Limb (tissue), 2 donors: ENCODE data around the gene RAPGEF5.

ENCODE experiments used
- DNase-seq, 2 donors: peaks; one replicate each; pipeline ENCODE4 v3.0.0-alpha.2; 2016; ENCODE audit errors: extremely low spot score in 2 of 2

RAPGEF5 gene

DNA sequence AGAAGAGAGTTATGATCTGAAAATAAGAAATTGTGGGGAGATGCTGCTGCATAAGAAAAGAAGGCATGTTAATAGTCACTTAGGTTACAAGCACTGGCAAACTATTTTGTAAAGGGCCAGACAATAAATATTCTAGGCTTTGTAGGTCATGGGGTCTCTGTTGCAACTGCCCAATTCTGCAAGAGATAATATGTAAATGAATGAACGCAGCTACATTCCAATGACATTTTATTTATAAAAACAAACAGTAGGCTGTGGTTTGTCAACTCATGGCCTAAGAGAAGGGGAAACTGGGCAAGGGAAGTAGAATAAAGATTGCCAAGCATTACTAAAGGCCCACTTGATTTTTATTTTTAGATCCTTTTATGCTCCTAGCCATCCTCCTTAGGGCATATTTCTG, 133.1 kb downstream of the RAPGEF5 start:
- DNase-seq: no peak

DNA sequence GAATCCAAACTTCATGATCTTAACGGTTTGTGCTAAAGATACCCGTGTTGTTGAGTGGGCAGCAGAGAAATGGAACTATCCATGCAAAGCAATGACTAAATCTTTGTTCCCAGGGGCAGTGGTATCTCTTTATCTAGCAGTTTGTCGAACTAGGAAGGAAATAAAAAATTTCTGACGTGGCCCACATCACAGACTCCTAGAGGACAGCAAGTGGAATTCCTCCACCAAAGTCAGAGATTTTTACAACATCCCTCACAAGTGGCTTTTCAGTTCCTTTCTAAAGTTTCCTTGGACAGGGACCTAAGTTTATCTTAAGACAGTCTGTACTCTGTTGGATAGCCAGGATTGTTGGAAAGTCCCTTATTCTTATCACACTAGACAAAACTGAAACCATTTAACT, 136.0 kb downstream of the RAPGEF5 start:
- DNase-seq: no peak

DNA sequence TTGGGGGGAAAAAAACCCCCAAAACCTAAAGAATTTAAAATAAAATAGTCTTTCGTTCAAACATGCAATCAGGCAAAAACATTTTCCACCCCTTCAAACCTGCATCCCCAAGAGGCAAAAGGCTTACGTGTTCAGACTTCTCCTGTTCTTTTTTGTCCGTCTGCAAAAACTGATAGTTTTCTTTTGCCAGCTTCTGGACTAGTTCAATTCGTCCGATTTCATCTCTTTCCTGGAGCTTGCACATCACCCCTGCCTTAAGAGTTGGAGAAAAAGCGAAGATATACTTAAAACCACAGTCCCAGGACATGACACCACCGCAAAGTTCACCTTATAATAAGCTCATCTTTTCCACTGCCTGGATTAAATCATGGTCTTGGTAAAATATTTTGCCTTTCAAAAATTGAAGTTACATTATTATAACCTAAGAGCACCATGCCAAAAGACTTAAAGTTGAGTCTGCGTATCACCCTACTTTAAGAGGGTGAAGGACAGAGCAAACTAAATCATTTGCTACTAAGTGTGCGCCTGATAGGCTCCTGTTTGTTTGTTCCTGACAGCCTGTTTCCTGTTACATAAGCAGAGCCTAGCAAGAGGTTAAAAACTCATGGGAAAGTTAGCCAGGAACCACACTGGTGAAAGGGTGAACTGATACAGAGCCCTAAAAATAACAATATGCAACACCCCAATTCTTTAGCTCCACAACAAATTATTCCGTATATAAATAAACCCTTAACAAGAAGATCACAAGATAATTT, 137.0 kb downstream of the RAPGEF5 start:
- DNase-seq: no peak

DNA sequence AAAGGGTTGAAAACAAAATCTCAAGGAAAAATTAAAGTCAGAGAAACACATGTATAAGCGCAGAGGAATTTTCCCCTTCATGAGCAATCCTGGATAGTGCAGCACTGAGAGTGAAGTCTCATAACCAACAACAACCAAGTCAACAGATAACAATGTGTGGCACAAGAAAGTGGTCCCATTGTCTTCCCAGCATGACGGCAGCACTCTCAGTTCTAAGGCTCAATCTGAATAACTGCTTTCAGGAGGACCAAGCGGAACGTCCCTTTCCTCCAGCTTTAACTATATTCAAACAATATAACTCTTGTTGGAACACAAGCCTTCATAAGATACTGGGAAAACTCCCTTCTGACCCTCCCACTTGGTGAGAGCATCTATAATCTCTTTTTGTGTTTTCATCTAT, 137.9 kb downstream of the RAPGEF5 start:
- no peak for DNase-seq

DNA sequence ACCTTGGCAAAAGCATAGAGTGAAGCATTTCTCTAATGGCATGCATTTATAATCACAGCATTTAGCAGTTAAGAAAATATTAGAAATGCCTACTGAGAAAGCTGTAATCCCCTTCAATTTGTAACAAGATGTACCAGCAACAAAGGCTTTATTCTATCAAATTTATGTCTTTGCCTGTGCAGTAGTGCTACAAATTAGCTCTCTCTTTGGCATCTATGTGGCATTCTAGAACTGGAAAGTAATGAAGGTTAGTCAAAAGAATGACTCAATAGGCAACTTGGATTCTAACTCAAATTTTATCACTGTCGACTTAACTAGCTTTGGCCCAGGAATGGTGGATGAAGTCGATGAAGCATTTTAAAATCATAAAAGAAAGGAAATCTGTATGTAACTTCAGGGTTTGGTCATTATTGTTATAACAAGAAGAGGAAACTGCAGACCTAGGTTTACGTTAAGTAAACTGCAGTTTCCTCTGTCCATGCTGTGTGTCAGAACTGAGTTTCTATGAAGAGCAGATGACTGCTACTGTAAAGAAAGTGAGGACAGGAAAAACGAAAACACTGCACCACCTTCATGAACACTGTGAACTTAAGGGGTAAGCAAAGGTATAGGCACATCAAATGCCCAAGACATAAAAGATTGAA, 140.0 kb downstream of the RAPGEF5 start:
- DNase-seq: no peak

DNA sequence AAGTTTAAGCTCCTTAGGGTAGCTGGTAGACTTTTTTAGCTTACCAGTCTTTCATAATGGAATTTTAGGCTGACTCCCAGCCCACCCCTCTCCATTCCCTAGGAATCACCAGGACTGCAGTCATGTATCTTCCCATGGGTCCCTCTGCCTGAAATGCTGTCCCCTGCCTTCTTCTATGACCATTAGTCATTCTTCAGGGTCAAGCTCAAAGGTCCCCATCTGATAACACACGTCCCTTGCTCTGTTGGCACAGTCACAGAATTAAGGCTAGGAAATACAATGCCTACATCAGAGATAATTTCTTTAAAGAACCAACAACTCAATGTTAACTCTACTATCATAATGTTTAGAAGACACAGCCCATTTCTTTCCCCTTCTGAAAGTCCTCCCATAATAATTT, 140.6 kb downstream of the RAPGEF5 start:
- DNase-seq: no peak

DNA sequence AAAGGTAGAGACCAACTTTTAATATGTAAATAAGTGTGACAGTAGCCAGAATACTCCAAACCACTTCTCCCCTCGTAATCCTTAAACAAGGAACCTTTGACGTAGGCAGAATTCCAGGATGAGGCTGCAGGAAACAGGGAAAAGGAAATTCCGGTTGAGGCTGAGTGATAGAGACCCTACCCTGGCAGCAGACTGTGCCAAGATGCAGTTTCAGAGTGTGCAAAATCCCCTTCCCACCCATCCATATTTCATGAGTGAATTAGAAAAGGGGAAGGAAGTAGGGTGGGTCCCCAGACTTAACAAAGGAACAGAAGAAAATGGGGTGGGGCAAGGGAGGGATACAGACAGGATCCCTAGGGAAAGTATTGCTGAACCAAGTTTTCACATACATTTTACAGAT, 143.0 kb downstream of the RAPGEF5 start:
- DNase-seq: no peak

DNA sequence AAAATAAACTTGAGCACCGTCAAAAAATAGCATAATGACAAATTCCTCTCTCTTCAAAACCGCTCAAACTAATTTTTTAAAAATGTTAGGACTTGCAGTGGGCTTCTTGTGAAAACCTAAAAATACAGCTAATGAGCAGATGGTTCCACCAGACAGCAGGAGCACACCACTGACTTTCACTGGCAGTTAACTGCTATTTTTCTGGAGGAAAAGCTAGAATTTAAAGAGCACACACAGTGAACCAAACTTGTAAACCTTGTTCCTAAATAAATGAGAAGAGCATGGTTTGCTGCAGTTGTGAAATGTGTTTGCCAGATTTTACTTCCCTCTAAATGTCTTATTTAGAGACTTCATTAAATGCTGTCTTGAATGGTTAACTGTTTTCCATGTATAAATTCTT, 143.9 kb downstream of the RAPGEF5 start:
- DNase-seq: no peak

DNA sequence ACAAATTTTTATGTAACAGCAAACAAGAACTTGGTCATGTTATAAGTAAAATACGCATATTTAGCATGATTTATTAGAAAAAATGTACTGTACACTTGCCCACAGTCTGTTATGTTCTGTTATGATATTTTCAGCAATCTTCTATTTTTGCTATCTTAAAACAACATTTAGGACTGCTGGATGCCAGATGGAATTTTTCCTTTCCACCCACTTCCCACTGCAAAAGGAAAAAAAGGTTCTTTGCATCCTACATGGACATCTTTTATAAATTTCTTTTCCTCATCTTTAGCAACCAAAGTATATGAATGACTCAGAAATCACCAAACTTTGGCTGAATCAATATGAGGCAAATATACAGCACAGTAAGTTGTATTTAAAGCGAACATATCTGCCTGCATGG, 146.0 kb downstream of the RAPGEF5 start:
- no peak for DNase-seq

DNA sequence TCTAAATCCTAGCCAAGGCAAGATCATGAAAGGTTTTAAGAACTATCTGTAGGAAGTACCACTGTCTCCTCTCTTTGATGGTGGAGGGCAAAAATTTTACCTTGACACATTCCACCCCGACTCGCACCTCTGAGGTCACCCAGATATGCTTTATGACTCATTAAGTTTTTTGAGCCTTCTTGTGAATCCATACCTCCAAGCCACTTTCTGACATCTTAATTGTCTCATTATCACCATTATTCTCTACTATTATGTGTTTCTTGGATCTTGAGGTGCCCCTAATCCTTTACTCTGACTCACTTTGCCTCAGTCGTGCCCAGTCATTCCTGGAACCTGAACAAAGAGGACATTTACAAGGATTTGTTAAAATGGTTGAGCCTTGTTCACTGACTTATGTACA, 146.6 kb downstream of the RAPGEF5 start:
- no peak for DNase-seq

DNA sequence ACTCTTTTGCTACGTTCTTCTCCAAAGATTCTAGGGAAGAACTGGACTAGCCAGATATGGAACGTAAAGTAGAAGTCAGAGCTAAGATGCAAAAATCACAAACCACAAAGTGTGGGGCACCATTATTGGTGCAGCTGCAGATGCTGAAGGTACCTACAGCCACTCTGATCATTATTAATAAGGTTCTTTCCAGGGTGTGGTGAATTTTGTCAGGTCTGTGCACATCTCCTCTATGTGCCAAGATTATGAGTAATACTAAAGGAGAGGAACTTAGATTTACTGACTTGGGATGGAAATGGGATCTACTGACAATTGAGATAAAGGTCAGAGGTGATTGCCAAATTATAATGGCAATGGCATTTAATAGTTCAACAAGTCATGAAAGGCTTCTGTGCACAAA, 148.2 kb downstream of the RAPGEF5 start:
- no peak for DNase-seq

DNA sequence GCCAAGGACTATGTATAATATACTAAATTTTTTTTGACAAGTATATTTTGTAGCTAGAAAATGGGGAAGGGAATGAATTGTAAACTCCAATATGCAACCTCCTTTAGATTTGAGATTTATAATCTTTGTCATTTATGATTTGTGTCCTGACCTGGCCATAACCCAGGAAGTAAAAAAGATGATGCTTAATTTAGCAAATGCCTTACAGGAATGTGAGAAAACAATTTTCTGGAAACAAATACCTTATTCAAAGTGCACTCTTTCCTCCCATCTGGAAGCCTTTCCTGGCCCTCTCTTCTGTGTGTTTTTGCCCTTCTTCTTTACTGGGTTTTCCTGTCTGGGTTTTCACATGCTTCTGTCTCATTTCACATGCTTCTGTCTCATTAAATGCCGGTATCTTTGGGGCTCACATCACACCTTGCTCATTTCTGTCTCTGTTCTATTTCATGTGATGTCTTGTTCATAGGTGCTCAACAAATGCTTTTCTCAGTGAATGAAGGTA, 149.2 kb downstream of the RAPGEF5 start:
- DNase-seq: no peak

DNA sequence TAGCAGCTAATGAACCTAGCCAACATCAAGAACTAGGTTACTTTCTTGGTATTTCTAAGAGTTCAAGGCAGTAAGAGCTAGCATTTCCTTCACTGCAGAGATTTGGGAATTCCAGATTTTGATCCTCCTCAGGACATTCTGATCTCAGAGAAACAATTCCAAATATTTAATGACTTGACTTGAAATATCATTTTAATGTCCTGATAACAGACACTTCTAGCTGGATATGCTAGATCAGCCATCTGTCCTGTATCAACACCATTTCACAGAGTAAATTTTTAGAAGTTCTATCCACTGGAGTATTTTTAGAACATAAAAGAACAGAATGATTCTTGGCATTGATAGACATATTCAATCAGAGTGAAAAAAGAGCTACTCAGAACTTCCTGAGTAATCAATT, 151.3 kb downstream of the RAPGEF5 start:
- no peak for DNase-seq

DNA sequence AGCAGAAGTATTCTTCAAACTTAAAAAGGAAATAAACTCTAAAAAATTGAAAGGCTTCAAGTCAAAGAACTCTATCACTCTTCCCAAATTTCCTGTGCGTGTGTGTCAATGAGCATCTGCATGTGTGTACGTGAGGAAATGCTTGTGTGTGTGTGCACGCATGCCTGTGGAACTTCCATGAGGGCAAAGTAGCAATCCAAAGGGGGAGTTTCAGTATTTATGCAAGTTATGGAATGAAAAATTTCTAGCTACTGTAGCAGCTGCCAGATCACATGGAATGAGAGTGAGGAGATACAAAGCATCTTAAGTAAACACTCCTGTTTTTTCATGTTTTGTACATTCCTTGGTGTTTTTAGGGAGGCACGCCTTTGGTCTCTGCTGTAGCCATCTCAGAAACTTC, 152.6 kb downstream of the RAPGEF5 start:
- DNase-seq: no peak

DNA sequence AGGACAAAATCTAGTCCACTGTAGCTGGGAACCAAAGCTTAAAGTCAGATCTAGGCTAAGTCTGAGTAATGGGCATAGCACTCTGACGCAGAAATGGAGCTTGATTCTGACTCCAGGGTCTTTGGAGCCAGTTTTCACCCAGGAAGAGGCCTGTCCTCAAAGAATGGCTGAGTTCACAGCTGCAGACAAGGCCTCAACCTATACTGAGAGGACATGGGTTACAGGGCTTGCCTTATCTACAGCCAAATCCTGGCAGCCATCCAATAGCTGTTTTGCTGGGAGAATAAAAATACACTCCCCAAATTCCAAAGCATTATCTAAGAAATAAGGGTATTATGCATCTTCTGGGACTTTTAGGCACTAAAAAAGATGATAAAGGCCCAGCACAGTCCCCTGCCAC, 154.8 kb downstream of the RAPGEF5 start:
- no peak for DNase-seq

DNA sequence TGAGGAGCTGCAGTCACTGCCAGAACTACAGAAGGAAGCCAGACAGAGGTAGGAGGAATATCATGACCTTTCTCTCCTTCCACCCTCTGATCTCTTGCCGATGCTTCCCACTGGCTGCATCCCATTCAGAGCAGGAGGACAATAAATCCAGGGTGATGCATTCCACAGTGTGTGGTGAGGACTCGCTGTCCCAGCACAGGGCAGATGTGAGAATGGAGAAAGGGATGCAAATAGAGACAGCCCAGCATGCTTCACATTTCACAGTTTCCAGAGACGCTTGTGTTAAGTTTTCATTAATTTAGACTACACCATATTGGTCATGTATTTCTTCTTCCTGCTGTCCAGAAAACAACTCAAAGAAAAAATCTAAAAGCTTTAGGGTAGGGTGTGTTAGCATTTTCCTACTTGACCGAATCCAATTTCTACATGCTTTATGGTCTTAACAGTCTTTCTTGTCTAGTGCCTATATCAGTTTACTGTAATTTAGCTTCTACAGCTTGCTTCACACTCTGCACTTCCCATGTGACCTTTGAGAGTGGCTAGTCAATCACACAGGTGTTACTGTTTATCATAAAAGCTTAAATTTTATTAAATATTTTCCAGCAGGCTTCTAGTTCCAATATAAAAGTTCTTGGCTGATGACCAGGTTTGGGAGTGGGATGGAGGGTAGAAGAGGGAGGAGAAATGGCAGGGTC, 155.6 kb downstream of the RAPGEF5 start:
- DNase-seq: no peak

DNA sequence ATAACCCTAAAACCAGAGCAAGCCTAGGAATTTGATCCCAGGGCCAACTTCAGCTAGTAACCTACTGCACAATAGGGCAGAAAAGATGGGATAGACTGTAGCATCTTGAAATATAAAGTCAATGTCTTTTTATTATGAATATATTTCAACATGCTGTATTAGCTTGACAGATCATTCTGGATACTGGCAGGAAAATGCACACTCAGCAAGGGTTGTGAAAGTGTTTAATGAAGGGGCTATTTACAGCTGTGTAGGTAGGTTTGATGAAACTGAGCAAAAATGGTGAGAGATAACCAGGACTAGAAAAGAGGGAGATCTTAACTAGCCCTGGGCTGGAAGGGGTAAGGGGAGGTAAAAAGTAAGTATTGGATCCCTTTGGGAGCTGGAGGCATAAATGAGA, 156.2 kb downstream of the RAPGEF5 start:
- DNase-seq: no peak

DNA sequence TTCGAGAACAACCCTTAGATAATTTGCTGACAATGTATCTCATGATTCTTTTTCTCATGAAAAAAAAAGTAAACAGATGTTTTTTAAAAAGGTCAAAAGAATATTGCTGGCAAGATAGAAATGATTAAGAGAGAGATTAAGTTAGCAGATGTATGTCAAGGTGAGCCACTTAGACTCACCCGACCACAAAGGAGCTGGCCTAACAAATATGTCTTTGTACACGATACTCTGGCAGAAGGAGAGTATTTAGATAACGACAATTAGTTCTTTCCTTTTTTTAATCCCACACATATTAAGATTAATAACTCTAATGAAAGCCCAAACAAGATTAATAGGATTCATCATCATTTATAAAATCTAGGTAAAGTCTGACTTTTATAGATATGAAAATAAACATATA, 156.7 kb downstream of the RAPGEF5 start:
- DNase-seq: no peak

DNA sequence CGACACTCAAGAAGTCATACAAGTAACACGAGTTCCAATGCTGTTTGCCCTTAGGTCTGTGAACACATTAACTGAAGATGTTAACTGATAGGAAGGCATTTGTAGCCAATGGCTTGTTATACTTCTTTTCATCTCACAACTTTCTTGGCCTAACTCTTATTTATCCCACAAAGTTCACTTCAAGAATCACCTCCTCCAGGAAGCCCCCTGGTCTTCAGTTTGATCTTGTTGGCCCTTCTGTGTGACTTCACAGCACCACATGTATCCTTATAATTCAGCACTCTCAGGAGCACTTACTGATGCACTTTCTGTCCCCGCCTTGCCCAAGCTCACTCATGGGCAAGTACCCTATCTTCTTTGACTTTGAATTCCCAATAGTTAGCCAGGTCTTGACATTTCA, 159.6 kb downstream of the RAPGEF5 start:
- no peak for DNase-seq

DNA sequence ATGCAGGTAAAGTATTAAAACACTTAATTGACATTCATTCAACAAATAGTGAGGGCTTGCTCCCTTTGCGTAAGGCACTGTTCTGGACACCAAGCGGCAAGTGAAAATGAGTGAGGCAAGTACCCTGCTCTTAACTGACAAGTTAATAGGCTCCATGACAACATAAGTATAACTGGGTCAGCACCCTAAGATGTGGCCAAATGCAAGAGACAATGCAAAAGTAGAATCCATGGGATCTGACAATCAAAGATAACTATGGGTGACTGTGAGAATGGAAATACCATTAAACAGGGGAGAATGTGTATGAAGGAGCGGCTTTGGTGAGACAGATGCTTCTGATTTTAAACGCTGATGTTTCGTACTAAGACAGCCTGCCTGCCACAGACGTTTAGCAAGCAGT, 160.5 kb downstream of the RAPGEF5 start:
- DNase-seq: no peak

DNA sequence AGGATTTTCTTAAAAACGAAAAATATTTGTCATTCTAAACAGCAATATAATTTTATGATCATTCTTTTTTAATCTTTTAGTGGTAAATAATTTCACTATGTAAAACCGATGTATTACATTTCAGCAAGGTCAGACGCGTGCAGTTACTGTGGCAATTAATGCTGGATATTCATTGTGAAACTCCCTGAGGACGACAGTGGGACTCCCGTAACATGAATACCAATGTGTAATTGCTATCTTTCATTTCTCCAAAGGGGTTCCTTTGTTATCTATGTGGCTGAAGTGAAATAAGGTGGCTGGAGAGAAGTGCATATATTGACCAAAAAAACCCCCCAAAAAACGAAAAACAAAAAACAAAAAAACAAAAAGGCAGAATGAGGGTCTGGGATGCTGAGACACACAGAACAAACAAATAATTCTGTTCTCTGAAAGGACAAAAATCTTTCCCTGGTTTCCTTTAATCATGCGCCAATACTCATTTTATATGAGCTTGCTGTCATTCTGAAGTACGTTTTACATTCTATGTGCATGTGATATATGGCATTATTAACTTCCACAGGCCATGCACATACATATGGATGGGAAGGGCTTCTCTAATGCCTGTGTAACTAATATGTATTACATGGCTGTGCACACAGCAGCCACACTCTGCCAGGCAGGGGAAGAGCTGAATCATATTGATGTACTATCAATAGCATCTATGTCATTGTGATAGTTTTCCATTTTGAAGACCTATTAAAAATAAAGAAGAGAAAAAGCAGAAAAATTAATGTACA, 161.4 kb downstream of the RAPGEF5 start:
- no peak for DNase-seq
